Esophagus muscularis mucosa (tissue), 4 donors: ENCODE results near the gene RHBDD3. TPM values are rescaled to one million over a fixed set of nuclear protein-coding genes. Genes with fewer than 3 reads are reported as not detected.
A peak's percentile ranks its signal among the peaks of the same experiment; 100 is the strongest.

Source experiments
- DNase-seq: peaks from one replicate; pipeline ENCODE4 v3.0.0-alpha.2; 2017; ENCODE audit errors: extremely low spot score
- H3K27ac ChIP-seq, 4 donors: fragments of 200-600 bp; sonication (generic); replicated peaks in 1 of 4; 1 replicate in 3 of 4; 2 replicates in 1 of 4; pipeline ENCODE4 v1.5.1; 2016 to 2019; ENCODE audit warnings: mild to moderate bottlenecking in 1 of 4
- H3K27me3 ChIP-seq, 4 donors: fragments of 200-600 bp; sonication (generic); one replicate each; pipeline versions ENCODE4 v1.5.1 to v1.6.0; 2016 to 2019
- H3K36me3 ChIP-seq, 4 donors: fragments of 200-600 bp; sonication (generic); one replicate each; pipeline ENCODE4 v1.5.1; 2016 to 2019
- H3K4me1 ChIP-seq, 4 donors: fragments of 200-600 bp; sonication (generic); one replicate each; pipeline ENCODE4 v1.5.1; 2016 to 2019
- H3K4me3 ChIP-seq, 4 donors: fragments of 200-600 bp; sonication (generic); 1 replicate in 2 of 4; 2 replicates in 2 of 4; pipeline ENCODE4 v1.5.1; 2016 to 2019; ENCODE audit warnings: mild to moderate bottlenecking in 4 of 4, moderate library complexity in 1 of 4
- H3K9me3 ChIP-seq, 4 donors: fragments of 200-600 bp; sonication (generic); 1 replicate in 3 of 4; 2 replicates in 1 of 4; pipeline ENCODE4 v1.5.1; 2016 to 2019
- EP300 ChIP-seq: sonication (generic); formaldehyde crosslinking; IDR thresholded peaks from one replicate; pipeline ENCODE4 v1.6.1; 2017; ENCODE audit warnings: antibody characterized with exemption
- POLR2A ChIP-seq: fragments of 450-650 bp; IDR thresholded peaks from one replicate; pipeline ENCODE4 v1.6.1; 2017; ENCODE audit warnings: antibody characterized with exemption, moderate library complexity, mild to moderate bottlenecking, low read depth
- POLR2AphosphoS5 ChIP-seq, 2 donors: sonication (generic); formaldehyde crosslinking; IDR thresholded peaks; one replicate each; pipeline ENCODE4 v1.6.1; 2017; ENCODE audit warnings: antibody characterized with exemption in 2 of 2
- WGBS: methylation state at CpG from one replicate; pipeline ENCODE4 v1.1.5; 2018; 5-methylcytosine and 5-hydroxymethylcytosine counted together
- intact Hi-C: fragments of 100-400 bp; cut with DNase I; formaldehyde crosslinking; loops from one replicate; pipeline ENCODE4 v1.15.1; 2023
- total RNA-seq, 4 donors: library from RNA; depleted of rRNA; stranded (reverse); fragments of >200 nt; gene quantifications; one replicate each; pipeline versions ENCODE4 v1.1.0 to v1.2.1, GENCODE V29; 2016
- TF ChIP-seq, protein P1 (sequence below), 3 experiments: fragments of 200-600 bp in 2 of 3; fragments of 450-650 bp in 1 of 3; sonication (generic) in 2 of 3; IDR thresholded peaks; one replicate each; pipeline ENCODE4 v1.5.1; 2017 to 2019; ENCODE audit warnings: antibody characterized with exemption in 3 of 3, mild to moderate bottlenecking in 2 of 3, moderate library complexity in 1 of 3

The RHBDD3 gene
- total RNA-seq, 4 donors from 2014 or later: 12.6 to 23.5 (median 20.7) TPM

DNA sequence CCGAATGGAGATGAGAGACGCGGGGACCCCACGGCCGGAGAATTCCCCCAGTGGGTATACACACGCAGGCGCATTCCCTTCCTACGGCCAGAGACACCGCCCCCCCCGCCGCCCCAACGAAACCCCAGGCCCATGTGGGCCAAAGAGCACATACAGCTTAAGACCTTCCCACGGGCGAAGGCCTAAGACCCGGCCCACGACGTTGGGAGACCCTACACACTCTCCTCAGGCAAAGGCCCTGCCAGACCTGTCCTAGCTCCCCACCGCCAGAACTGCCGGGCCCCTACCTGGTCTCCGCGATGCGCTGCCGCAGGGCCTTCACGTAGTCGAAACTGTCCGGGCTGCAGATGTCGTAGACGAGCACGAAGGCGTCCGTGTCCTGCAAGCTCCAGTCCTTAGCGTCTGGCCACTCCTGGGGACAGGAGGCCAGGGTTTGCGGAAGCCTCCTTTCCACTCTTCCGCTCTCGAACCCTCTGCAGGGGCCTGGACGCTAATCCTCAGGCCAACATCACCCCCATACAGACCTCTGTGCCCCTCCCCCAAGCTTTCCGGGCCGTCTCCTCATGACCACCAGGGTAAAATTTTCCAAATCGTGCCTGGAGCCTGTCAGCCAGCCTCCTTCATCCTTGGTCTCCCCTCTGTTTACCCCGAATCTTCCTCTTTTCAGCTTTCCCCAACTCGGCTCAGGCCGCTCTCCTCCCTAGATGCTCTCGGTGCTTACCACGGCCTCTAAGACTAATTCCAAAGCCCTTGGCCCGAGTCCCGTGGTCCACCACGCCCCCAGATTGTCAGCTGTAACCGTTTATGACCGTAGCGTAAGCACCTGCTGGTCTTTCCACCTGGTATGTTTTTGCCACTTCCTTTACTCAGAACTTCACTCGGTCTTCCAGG lies 46.0 kb upstream of the RHBDD3 start:
- Histone ChIP-seq H3K27me3 (peaks cover 0 to 38% (median 10%) of the 10 kb centered on the region in 4 donors), H3K27ac (no peak overlapping the region), H3K4me3 (peak overlapping the region in 3 of 4 donors; percentile 7 to 49 (median 21)), H3K9me3 (no peaks in the 10 kb centered on the region), H3K36me3 (peaks cover 0 to 13% (median 4%) of the 10 kb centered on the region in 4 donors), H3K4me1 (peaks cover 64 to 72% (median 69%) of the 10 kb centered on the region in 4 donors)
- TF ChIP-seq POLR2AphosphoS5 (IDR thresholded peaks at IDR 0.05): no peak
- TF ChIP-seq EP300: no peak
- TF ChIP-seq, protein P1, sequence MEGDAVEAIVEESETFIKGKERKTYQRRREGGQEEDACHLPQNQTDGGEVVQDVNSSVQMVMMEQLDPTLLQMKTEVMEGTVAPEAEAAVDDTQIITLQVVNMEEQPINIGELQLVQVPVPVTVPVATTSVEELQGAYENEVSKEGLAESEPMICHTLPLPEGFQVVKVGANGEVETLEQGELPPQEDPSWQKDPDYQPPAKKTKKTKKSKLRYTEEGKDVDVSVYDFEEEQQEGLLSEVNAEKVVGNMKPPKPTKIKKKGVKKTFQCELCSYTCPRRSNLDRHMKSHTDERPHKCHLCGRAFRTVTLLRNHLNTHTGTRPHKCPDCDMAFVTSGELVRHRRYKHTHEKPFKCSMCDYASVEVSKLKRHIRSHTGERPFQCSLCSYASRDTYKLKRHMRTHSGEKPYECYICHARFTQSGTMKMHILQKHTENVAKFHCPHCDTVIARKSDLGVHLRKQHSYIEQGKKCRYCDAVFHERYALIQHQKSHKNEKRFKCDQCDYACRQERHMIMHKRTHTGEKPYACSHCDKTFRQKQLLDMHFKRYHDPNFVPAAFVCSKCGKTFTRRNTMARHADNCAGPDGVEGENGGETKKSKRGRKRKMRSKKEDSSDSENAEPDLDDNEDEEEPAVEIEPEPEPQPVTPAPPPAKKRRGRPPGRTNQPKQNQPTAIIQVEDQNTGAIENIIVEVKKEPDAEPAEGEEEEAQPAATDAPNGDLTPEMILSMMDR (IDR thresholded peaks at IDR 0.05): no peak
- no peak for TF ChIP-seq POLR2A
- intact Hi-C loops: loop anchor here (2.0 kb wide), 1 partner anchor 29 kb away; no protein-coding TSS in a partner anchor
- no peak for DNase-seq
- WGBS: 29% methylated on average over 34 of the region's 51 CpGs

DNA sequence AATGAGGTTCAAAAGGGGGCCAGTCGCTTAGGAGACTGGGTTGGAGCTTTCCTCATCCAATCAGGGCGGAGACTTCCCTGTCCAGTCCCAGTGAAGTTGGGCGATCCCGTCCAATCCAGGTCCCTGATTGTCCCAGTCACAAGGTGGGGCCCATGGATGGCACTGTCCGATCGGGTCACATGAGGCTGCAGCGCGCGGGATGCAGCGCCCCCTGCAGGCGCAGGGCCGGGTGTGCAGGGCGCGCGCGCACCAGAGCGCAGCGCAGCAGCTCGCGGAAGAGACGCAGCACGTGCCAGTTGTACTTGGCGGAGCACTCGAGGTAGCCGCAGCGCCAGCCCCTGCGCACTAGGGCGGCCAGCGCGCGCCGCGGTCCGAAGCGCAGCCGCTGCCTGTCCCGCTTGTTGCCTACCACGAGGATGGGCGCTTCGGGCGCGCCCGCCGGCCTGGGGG lies 45.4 kb upstream of the RHBDD3 start:
- peaks cover 0 to 13% (median 4%) of the 10 kb centered on the region in 4 donors for H3K36me3 ChIP-seq
- DNase-seq: no peak
- H3K27ac ChIP-seq: no peak overlapping the region
- WGBS: 38% methylated on average over 4 of the region's 44 CpGs
- H3K9me3 ChIP-seq: no peaks in the 10 kb centered on the region
- H3K27me3 ChIP-seq: peaks cover 0 to 38% (median 10%) of the 10 kb centered on the region in 4 donors
- TF ChIP-seq EP300 (no peak), POLR2A (no peak), POLR2AphosphoS5 (IDR thresholded peaks at IDR 0.05) (peak; percentile 38 to 55)
- TF ChIP-seq, protein P1 (IDR thresholded peaks at IDR 0.05): peak; percentile 55 to 79 (median 63)
- H3K4me1 ChIP-seq: peaks cover 71 to 79% (median 76%) of the 10 kb centered on the region in 4 donors
- peak overlapping the region in 2 of 4 donors; percentile 7 to 21 for H3K4me3 ChIP-seq
- intact Hi-C loops: loop anchor here (2.0 kb wide), 1 partner anchor 30 kb away; no protein-coding TSS in a partner anchor

DNA sequence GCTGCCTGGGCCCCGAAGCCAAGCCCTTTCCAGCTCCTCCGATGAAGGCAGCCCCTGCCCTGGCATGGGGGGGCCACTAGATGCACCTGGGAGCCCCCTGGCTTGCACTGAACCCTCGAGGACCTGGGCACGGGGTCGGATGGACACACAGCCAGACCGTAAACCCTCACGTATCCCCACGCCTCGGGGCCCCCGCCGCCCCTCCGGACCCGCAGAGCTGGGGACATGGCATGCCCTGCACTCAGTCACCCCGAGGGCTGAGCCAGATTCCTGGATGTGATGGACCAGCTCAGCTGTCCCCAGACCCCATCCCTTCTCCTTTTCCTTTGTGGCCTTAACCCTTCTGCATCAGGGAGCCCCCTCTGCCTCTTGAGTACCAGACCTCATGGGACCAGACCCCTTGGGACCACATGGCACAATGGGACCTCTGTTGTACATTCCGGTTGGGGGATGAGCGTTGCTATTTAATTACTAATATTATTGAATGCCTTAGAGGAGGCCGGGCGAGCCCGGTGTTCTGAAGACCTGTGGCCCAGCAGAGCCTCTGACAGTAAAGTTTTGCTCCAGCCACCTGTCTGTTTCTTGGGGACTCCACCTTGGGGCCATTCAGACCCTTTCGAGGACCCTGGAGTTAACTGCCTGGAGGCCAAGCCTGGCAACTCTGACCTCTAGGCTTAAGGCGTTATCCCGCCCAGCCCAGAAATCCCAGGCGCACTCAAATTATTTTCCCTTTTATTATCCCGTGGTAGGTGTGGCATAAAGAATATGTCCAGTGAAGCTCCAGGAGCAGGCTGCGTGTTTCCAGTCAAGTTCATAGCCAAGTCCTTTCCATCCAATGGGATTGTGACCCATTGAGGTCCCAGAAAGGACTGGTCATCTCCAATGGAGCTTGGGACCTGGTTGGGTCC lies 44.7 kb upstream of the RHBDD3 start:
- 89% methylated on average over 20 of the region's 25 CpGs for WGBS
- H3K36me3 ChIP-seq: peaks cover 0 to 13% (median 4%) of the 10 kb centered on the region in 4 donors
- peaks cover 0 to 38% (median 10%) of the 10 kb centered on the region in 4 donors for H3K27me3 ChIP-seq
- H3K27ac ChIP-seq: peak overlapping the region; percentile 92 to 97 (median 94)
- no peak for TF ChIP-seq POLR2AphosphoS5 (IDR thresholded peaks at IDR 0.05)
- TF ChIP-seq, protein P1 (IDR thresholded peaks at IDR 0.05): no peak
- TF ChIP-seq EP300: no peak
- TF ChIP-seq POLR2A: no peak
- H3K9me3 ChIP-seq: no peaks in the 10 kb centered on the region
- H3K4me3 ChIP-seq: no peak overlapping the region
- peaks cover 78 to 86% (median 83%) of the 10 kb centered on the region in 4 donors for H3K4me1 ChIP-seq
- intact Hi-C loops: loop anchor here (2.0 kb wide), 1 partner anchor 30 kb away; no protein-coding TSS in a partner anchor
- no peak for DNase-seq

DNA sequence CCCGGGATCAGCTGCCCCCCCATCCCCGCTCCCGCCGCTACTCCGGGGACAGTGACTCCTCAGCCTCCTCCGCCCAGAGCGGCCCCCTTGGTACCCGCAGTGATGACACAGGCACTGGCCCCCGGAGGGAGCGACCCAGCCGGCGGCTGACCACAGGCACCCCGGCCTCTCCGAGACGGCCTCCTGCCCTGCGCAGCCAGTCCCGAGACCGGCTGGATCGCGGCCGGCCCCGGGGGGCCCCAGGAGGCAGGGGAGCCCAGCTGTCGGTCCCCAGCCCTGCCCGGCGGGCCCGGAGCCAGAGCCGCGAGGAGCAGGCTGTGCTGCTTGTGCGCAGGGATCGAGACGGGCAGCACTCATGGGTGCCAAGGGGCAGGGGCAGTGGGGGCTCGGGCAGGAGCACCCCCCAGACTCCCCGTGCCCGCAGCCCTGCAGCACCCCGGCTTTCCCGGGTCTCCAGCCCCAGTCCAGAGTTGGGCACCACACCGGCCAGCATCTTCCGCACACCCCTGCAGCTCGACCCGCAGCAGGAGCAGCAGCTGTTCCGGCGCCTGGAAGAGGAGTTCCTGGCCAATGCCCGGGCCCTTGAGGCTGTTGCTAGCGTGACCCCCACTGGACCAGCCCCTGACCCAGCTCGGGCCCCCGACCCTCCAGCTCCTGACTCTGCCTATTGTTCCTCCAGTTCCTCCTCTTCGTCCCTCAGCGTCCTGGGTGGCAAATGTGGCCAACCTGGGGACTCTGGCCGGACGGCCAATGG lies 43.9 kb upstream of the RHBDD3 start:
- 57% methylated on average over 11 of the region's 50 CpGs for WGBS
- intact Hi-C loops: loop anchor here (2.0 kb wide), 1 partner anchor 31 kb away; no protein-coding TSS in a partner anchor
- Histone ChIP-seq H3K27me3 (peaks cover 0 to 35% (median 10%) of the 10 kb centered on the region in 4 donors), H3K36me3 (peaks cover 0 to 13% (median 4%) of the 10 kb centered on the region in 4 donors), H3K4me3 (peak overlapping the region; percentile 40 to 53 (median 42)), H3K9me3 (no peaks in the 10 kb centered on the region), H3K27ac (peak overlapping the region; percentile 92 to 97 (median 94)), H3K4me1 (peaks cover 79 to 88% (median 84%) of the 10 kb centered on the region in 4 donors)
- DNase-seq: no peak
- TF ChIP-seq POLR2AphosphoS5 (IDR thresholded peaks at IDR 0.05) (no peak), POLR2A (no peak), EP300 (no peak)
- TF ChIP-seq, protein P1 (IDR thresholded peaks at IDR 0.05): no peak
